IMR-90 (cell line): ENCODE measurements around the gene EPM2AIP1. TPM values are rescaled to one million over a fixed set of nuclear protein-coding genes. Genes with fewer than 3 reads are reported as not detected.

Source experiments
- ATAC-seq: fragments of 200-7000 bp; cut with Tn5 transposase; 2 replicates; pipeline ENCODE4 v1.9.1; 2020; ENCODE audit warnings: low read depth, mild to moderate bottlenecking, moderate library complexity
- BruUV-seq: library from RNA; stranded (reverse); fragments of 400-500 nt; replicated peaks from 2 replicates; lab custom pipeline; 2021; lab: Mats Ljungman, UMichigan
- CTCF ChIA-PET: fragments of 300-600 bp; formaldehyde crosslinking; extraction: SDS; loops from one replicate; lab custom pipeline; 2021; ENCODE audit warnings: antibody characterized with exemption; lab: Yijun Ruan, JAX
- POLR2A ChIA-PET: fragments of 300-600 bp; sonication (Branson Sonifier 250); formaldehyde crosslinking; loops from one replicate; lab custom pipeline; 2022; ENCODE audit warnings: antibody characterized with exemption; ENCODE audit not compliant: unreplicated experiment; lab: Charles Lee
- DNase-seq: peaks from one replicate; pipeline ENCODE4 v3.0.0; 2013
- H2AFZ ChIP-seq: replicated peaks from 2 replicates; pipeline ENCODE3; 2013; ENCODE audit warnings: low read length, mild to moderate bottlenecking; ENCODE audit not compliant: poor library complexity
- H2AK5ac ChIP-seq: 2 replicates; pipeline ENCODE4 v1.6.1; 2013; ENCODE audit warnings: low read depth, low read length, inconsistent platforms
- H2AK9ac ChIP-seq: replicated peaks from 2 replicates; pipeline ENCODE3; 2013; ENCODE audit warnings: mild to moderate bottlenecking, low read depth, low read length, moderate library complexity; ENCODE audit not compliant: poor library complexity
- H2BK120ac ChIP-seq: 2 replicates; pipeline ENCODE4 v1.6.1; 2013; ENCODE audit warnings: low read depth, low read length, inconsistent platforms
- H2BK15ac ChIP-seq: 3 replicates; pipeline ENCODE4 v1.6.1; 2013; ENCODE audit warnings: low read depth, low read length, inconsistent platforms
- H2BK20ac ChIP-seq: 2 replicates; pipeline ENCODE4 v1.6.1; 2013; ENCODE audit warnings: low read depth, mild to moderate bottlenecking, inconsistent platforms, low read length, moderate library complexity
- H2BK5ac ChIP-seq: 2 replicates; pipeline ENCODE4 v1.6.1; 2013; ENCODE audit warnings: mild to moderate bottlenecking, low read depth, low read length, inconsistent platforms; ENCODE audit not compliant: poor library complexity, severe bottlenecking
- H3K14ac ChIP-seq: replicated peaks from 2 replicates; pipeline ENCODE4 v1.6.1; 2013; ENCODE audit warnings: low read depth, low read length, inconsistent platforms
- H3K18ac ChIP-seq: 2 replicates; pipeline ENCODE4 v1.6.1; 2013; ENCODE audit warnings: low read depth, low read length, control low read depth
- H3K23ac ChIP-seq: 2 replicates; pipeline ENCODE4 v1.6.1; 2013; ENCODE audit warnings: low read depth, low read length, inconsistent platforms
- H3K27ac ChIP-seq: 2 replicates; pipeline ENCODE4 v1.5.1; 2013; ENCODE audit warnings: mild to moderate bottlenecking, control low read depth, low read length; ENCODE audit not compliant: insufficient read depth
- H3K27me3 ChIP-seq: 2 replicates; pipeline ENCODE4 v1.6.1; 2013; ENCODE audit warnings: low read length; ENCODE audit not compliant: control insufficient read depth, insufficient read depth
- H3K36me3 ChIP-seq: 2 replicates; pipeline ENCODE4 v1.6.1; 2013; ENCODE audit warnings: low read length, mixed read lengths; ENCODE audit not compliant: control insufficient read depth, insufficient read depth
- H3K4ac ChIP-seq: 2 replicates; pipeline ENCODE4 v1.6.1; 2013; ENCODE audit warnings: low read depth, low read length, inconsistent platforms
- H3K4me1 ChIP-seq: 2 replicates; pipeline ENCODE4 v1.6.1; 2013; ENCODE audit warnings: low read length, mixed read lengths; ENCODE audit not compliant: control insufficient read depth, insufficient read depth
- H3K4me2 ChIP-seq: 2 replicates; pipeline ENCODE4 v1.6.1; 2013; ENCODE audit warnings: low read depth, mild to moderate bottlenecking, control low read depth, low read length, moderate library complexity
- H3K4me3 ChIP-seq: 2 replicates; pipeline ENCODE4 v1.5.1; 2013; ENCODE audit warnings: low read depth, mild to moderate bottlenecking, control low read depth, low read length, moderate library complexity; ENCODE audit not compliant: insufficient read depth
- H3K56ac ChIP-seq: 2 replicates; pipeline ENCODE4 v1.6.1; 2013; ENCODE audit warnings: low read length, inconsistent platforms; ENCODE audit not compliant: insufficient read depth; ENCODE audit errors: extremely low read depth
- H3K79me1 ChIP-seq, 2 experiments: 2 replicates each; pipeline ENCODE4 v1.6.1; 2013; ENCODE audit warnings: low read length in 2 of 2, inconsistent platforms in 1 of 2, low read depth in 1 of 2
- H3K9ac ChIP-seq: 2 replicates; pipeline ENCODE4 v1.6.1; 2013; ENCODE audit warnings: low read depth, low read length, control low read depth
- H3K9me1 ChIP-seq: 2 replicates; pipeline ENCODE4 v1.6.1; 2013; ENCODE audit warnings: low read length, inconsistent platforms; ENCODE audit not compliant: insufficient read depth
- H3K9me3 ChIP-seq: 2 replicates; pipeline ENCODE4 v1.6.1; 2013; ENCODE audit warnings: low read length; ENCODE audit not compliant: control insufficient read depth, insufficient read depth
- H4K20me1 ChIP-seq: 2 replicates; pipeline ENCODE4 v1.6.1; 2013; ENCODE audit warnings: low read length, inconsistent platforms; ENCODE audit not compliant: insufficient read depth
- H4K5ac ChIP-seq: 2 replicates; pipeline ENCODE4 v1.6.1; 2013; ENCODE audit warnings: mild to moderate bottlenecking, low read depth, low read length, control low read depth
- H4K8ac ChIP-seq, 2 experiments: 2 replicates each; pipeline ENCODE4 v1.6.1; 2013; ENCODE audit warnings: low read depth in 2 of 2, low read length in 2 of 2, control low read depth in 1 of 2, inconsistent platforms in 1 of 2
- H4K91ac ChIP-seq: 2 replicates; pipeline ENCODE4 v1.6.1; 2013; ENCODE audit warnings: low read depth, low read length, inconsistent platforms; ENCODE audit not compliant: insufficient read depth
- CHD1 ChIP-seq: IDR thresholded peaks from 2 replicates; pipeline ENCODE4 v1.6.1; 2012; ENCODE audit warnings: low read depth, low read length, improper control_type of control experiment
- MXI1 ChIP-seq: IDR thresholded peaks from 2 replicates; pipeline ENCODE4 v1.6.1; 2012; ENCODE audit warnings: low read depth, mild to moderate bottlenecking, low read length, moderate library complexity, borderline replicate concordance
- RFX5 ChIP-seq: IDR thresholded peaks from 2 replicates; pipeline ENCODE4 v1.8.0; 2012; ENCODE audit warnings: low read depth, mild to moderate bottlenecking, low read length, moderate library complexity
- WGBS, 2 experiments: methylation state at CpG; one replicate each; pipeline versions ENCODE4 v1.1.5 to v1.1.7; 2013; ENCODE audit warnings: missing lambda C conversion rate in 2 of 2; ENCODE audit not compliant: insufficient read length in 1 of 2; ENCODE audit errors: extremely low coverage in 2 of 2; 5-methylcytosine and 5-hydroxymethylcytosine counted together
- dilution Hi-C: fragments of 300-500 bp; cut with HindIII; formaldehyde crosslinking; loops from one replicate; pipeline ENCODE4 v1.14.3; 2018; ENCODE audit warnings: low sequenced_read_pairs; ENCODE audit not compliant: unreplicated experiment
- in situ Hi-C: fragments of 300-500 bp; cut with MboI; formaldehyde crosslinking; loops from 3 replicates; pipeline ENCODE4 v1.14.3; 2019; ENCODE audit warnings: low sequenced_read_pairs, inconsistent platforms, mixed read lengths
- intact Hi-C: fragments of 100-400 bp; cut with micrococcal nuclease; formaldehyde crosslinking; loops from 2 replicates; pipeline ENCODE4 v1.10.0; 2022
- polyA plus RNA-seq, 3 experiments: library from polyadenylated mRNA; depleted of rRNA; stranded (reverse); fragments of >200 nt; gene quantifications; 2 replicates each; pipeline ENCODE4 v1.2.3, GENCODE V29; 2012; ENCODE audit warnings: low replicate concordance in 1 of 3
- total RNA-seq: library from RNA; depleted of rRNA; stranded (reverse); fragments of >200 nt; gene quantifications from 2 replicates; pipeline ENCODE4 v1.2.3, GENCODE V29; 2012

The EPM2AIP1 gene
- total and polyA plus RNA-seq, 2 of the 4 experiments (the other 2 are of a cell fraction): 6.4 to 13.4 TPM

DNA sequence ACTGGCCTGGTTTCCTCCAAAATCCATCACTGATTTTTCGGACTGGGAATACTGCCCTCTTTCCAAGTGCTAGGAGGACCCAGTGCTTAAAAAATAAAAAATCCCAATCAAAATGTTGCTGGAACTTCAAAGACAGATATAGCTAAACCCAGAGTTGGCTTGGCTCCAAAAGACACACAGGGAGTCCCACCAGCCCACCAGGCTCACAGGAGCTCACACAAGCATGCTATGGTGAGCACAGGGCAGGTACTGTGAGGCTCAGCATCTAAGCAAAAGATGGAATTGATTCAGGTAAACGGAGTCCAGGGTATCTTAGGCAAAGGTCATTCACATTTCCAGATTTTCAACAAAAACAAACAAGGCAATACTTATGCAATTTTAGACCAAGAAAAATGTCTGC, 51.8 kb downstream of the EPM2AIP1 start:
- no peaks in the 10 kb centered on the region for H3K27me3 ChIP-seq
- dilution Hi-C loops: no loop called here
- POLR2A ChIA-PET: no interaction called here

More for the DNA sequence above, 51.8 kb downstream of the EPM2AIP1 start:
- Histone ChIP-seq H3K14ac (peak overlapping the region; percentile 83), H4K20me1 (no peaks in the 10 kb centered on the region), H2BK15ac (no peak overlapping the region; the same call in 2 of the 3 replicates), H2BK5ac (peak overlapping the region; percentile 28), H3K4me1 (peaks cover 11% of the 10 kb centered on the region), H4K8ac (peak overlapping the region in 1 of 2 experiments; percentile 41; a peak in 2 of 4 replicates), H2AK9ac (no peak overlapping the region), H3K27ac (peak overlapping the region; percentile 6; the same call in 1 of the 2 replicates), H3K4me3 (no peak overlapping the region), H2BK120ac (no peak overlapping the region; the same call in 1 of the 2 replicates), H3K23ac (no peak overlapping the region), H3K36me3 (no peaks in the 10 kb centered on the region), H2AFZ (no peak overlapping the region), H3K9ac (no peak overlapping the region), H3K79me1 (peaks cover 8 to 28% of the 10 kb centered on the region in 2 experiments; a peak in 2 of 4 replicates), H3K4ac (peak overlapping the region; percentile 41; the same call in 1 of the 2 replicates), H3K18ac (peak overlapping the region; percentile 73; the same call in 1 of the 2 replicates), H3K4me2 (peak overlapping the region; percentile 1), H3K9me1 (peaks cover 6% of the 10 kb centered on the region; the same call in 1 of the 2 replicates), H4K5ac (peak overlapping the region; percentile 42; the same call in 1 of the 2 replicates), H4K91ac (peak overlapping the region; percentile 58; the same call in 1 of the 2 replicates), H2AK5ac (no peak overlapping the region), H3K9me3 (no peaks in the 10 kb centered on the region), H2BK20ac (peak overlapping the region; percentile 52; the same call in 1 of the 2 replicates), H3K56ac (0 out of 2 replicates have a peak overlapping the region, but pooled peaks have one; percentile 11)
- intact Hi-C loops: no loop called here
- CTCF ChIA-PET: no interaction called here
- WGBS, 2 experiments: no CpG with 5 or more reads among the region's 2 CpGs
- no peak for DNase-seq
- TF ChIP-seq MXI1: no peak
- no peak for TF ChIP-seq RFX5
- no peak for TF ChIP-seq CHD1
- in situ Hi-C loops: no loop called here
- BruUV-seq: no TSS peak
- no peak for ATAC-seq
